H9 (cell line): ENCODE measurements around the gene WDR7. TPM values are rescaled to one million over a fixed set of nuclear protein-coding genes. Genes with fewer than 3 reads are reported as not detected.

Source experiments
- DNase-seq: peaks from one replicate; pipeline ENCODE4 v3.0.0-alpha.2; 2017
- H2AFZ ChIP-seq: one replicate; pipeline ENCODE4 v1.6.1; 2013; ENCODE audit warnings: mild to moderate bottlenecking, low read length, control low read depth, moderate library complexity
- H2AK5ac ChIP-seq: 2 replicates; pipeline ENCODE4 v1.6.1; 2013; ENCODE audit warnings: low read length, control low read depth, mixed read lengths; ENCODE audit not compliant: insufficient read length
- H2BK120ac ChIP-seq: one replicate; pipeline ENCODE4 v1.6.1; 2013; ENCODE audit warnings: low read depth, mild to moderate bottlenecking, low read length, control low read depth, inconsistent platforms; ENCODE audit not compliant: poor library complexity, severe bottlenecking
- H2BK12ac ChIP-seq: 2 replicates; pipeline ENCODE4 v1.6.1; 2013; ENCODE audit warnings: low read length, control low read depth, mixed read lengths, low read depth; ENCODE audit not compliant: insufficient read length
- H2BK15ac ChIP-seq: 2 replicates; pipeline ENCODE4 v1.6.1; 2013; ENCODE audit warnings: low read depth, low read length, control low read depth
- H2BK20ac ChIP-seq: one replicate; pipeline ENCODE4 v1.6.1; 2013; ENCODE audit warnings: low read depth, mild to moderate bottlenecking, low read length, control low read depth, inconsistent platforms; ENCODE audit not compliant: poor library complexity, severe bottlenecking
- H2BK5ac ChIP-seq: 2 replicates; pipeline ENCODE4 v1.6.1; 2013; ENCODE audit warnings: low read length, control low read depth, mixed read lengths; ENCODE audit not compliant: insufficient read length
- H3K14ac ChIP-seq: 2 replicates; pipeline ENCODE4 v1.6.1; 2013; ENCODE audit warnings: low read length, control low read depth; ENCODE audit not compliant: insufficient read depth
- H3K18ac ChIP-seq: 2 replicates; pipeline ENCODE4 v1.6.1; 2013; ENCODE audit warnings: low read depth, mild to moderate bottlenecking, mixed read lengths, low read length, control low read depth; ENCODE audit not compliant: insufficient read length
- H3K23ac ChIP-seq: 2 replicates; pipeline ENCODE4 v1.6.1; 2013; ENCODE audit warnings: low read length, control low read depth, mixed read lengths, low read depth; ENCODE audit not compliant: insufficient read length
- H3K23me2 ChIP-seq: 2 replicates; pipeline ENCODE4 v1.6.1; 2013; ENCODE audit warnings: low read depth, mild to moderate bottlenecking, mixed read lengths, low read length, control low read depth; ENCODE audit not compliant: insufficient read length, poor library complexity, severe bottlenecking
- H3K27ac ChIP-seq: 2 replicates; pipeline ENCODE4 v1.5.1; 2013; ENCODE audit warnings: low read length, control low read depth, mixed read lengths, low read depth; ENCODE audit not compliant: insufficient read length
- H3K27me3 ChIP-seq: 2 replicates; pipeline ENCODE4 v1.6.1; 2013; ENCODE audit warnings: low read length, control low read depth, inconsistent platforms; ENCODE audit not compliant: insufficient read depth
- H3K4ac ChIP-seq: 2 replicates; pipeline ENCODE4 v1.6.1; 2013; ENCODE audit warnings: low read depth, mild to moderate bottlenecking, control low read depth, inconsistent platforms, low read length, moderate library complexity
- H3K4me1 ChIP-seq: 2 replicates; pipeline ENCODE4 v1.6.1; 2013; ENCODE audit warnings: low read length, control low read depth, inconsistent platforms; ENCODE audit not compliant: insufficient read depth
- H3K4me2 ChIP-seq: 2 replicates; pipeline ENCODE4 v1.6.1; 2013; ENCODE audit warnings: low read length, control low read depth, mixed read lengths; ENCODE audit not compliant: insufficient read length, insufficient read depth
- H3K56ac ChIP-seq: 2 replicates; pipeline ENCODE4 v1.6.1; 2013; ENCODE audit warnings: low read depth, mild to moderate bottlenecking, mixed read lengths, low read length, control low read depth; ENCODE audit not compliant: insufficient read length
- H3K79me1 ChIP-seq: 2 replicates; pipeline ENCODE4 v1.6.1; 2013; ENCODE audit warnings: low read depth, mild to moderate bottlenecking, moderate library complexity, low read length, control low read depth, inconsistent platforms; ENCODE audit not compliant: insufficient read depth, poor library complexity, severe bottlenecking
- H3K79me2 ChIP-seq: 2 replicates; pipeline ENCODE4 v1.6.1; 2013; ENCODE audit warnings: low read length, control low read depth, inconsistent platforms; ENCODE audit not compliant: insufficient read depth
- H3K9ac ChIP-seq: 2 replicates; pipeline ENCODE4 v1.6.1; 2013; ENCODE audit warnings: low read length, control low read depth, mixed read lengths; ENCODE audit not compliant: insufficient read length; ENCODE audit errors: extremely low read depth
- H3K9me3 ChIP-seq: one replicate; pipeline ENCODE4 v1.6.1; 2013; ENCODE audit warnings: low read depth, low read length, inconsistent platforms; ENCODE audit not compliant: control insufficient read depth
- H3T11ph ChIP-seq: one replicate; pipeline ENCODE4 v1.6.1; 2013; ENCODE audit warnings: mild to moderate bottlenecking, low read length, control low read depth, inconsistent platforms
- H4K20me1 ChIP-seq: one replicate; pipeline ENCODE4 v1.6.1; 2013; ENCODE audit not compliant: control insufficient read depth, insufficient read length, insufficient read depth
- H4K5ac ChIP-seq: 2 replicates; pipeline ENCODE4 v1.6.1; 2013; ENCODE audit warnings: low read depth, mild to moderate bottlenecking, mixed read lengths, low read length, control low read depth; ENCODE audit not compliant: insufficient read length
- H4K8ac ChIP-seq: replicated peaks from 2 replicates; pipeline ENCODE4 v1.6.1; 2013; ENCODE audit warnings: low read length, control low read depth, mixed read lengths, low read depth; ENCODE audit not compliant: insufficient read length
- H4K91ac ChIP-seq: 2 replicates; pipeline ENCODE4 v1.6.1; 2013; ENCODE audit warnings: low read depth, mild to moderate bottlenecking, moderate library complexity, mixed read lengths, low read length, control low read depth; ENCODE audit not compliant: insufficient read length
- H3K27ac Mint-ChIP-seq, 3 experiments: 2 replicates in 2 of 3; 3 replicates in 1 of 3; pipeline ENCODE4 v1.8.0; 2020 to 2021; ENCODE audit warnings: mixed read lengths in 3 of 3, mild to moderate bottlenecking in 1 of 3, moderate library complexity in 1 of 3
- H3K27me3 Mint-ChIP-seq: 2 replicates; pipeline ENCODE4 v1.8.0; 2021; ENCODE audit warnings: low read depth, mild to moderate bottlenecking, moderate library complexity, mixed read lengths
- H3K36me3 Mint-ChIP-seq, 3 experiments: 2 replicates in 2 of 3; 3 replicates in 1 of 3; pipeline ENCODE4 v1.8.0; 2020 to 2021; ENCODE audit warnings: low read depth in 3 of 3, mixed read lengths in 3 of 3; ENCODE audit not compliant: insufficient read depth in 1 of 3
- H3K4me1 Mint-ChIP-seq, 2 experiments: 2 replicates each; pipeline ENCODE4 v1.8.0; 2020; ENCODE audit warnings: mixed read lengths in 2 of 2
- H3K4me3 Mint-ChIP-seq, 2 experiments: 2 replicates in 1 of 2; 3 replicates in 1 of 2; pipeline ENCODE4 v1.8.0; 2020 to 2021; ENCODE audit warnings: mild to moderate bottlenecking in 2 of 2, mixed read lengths in 2 of 2, moderate library complexity in 1 of 2
- H3K9me3 Mint-ChIP-seq, 2 experiments: 2 replicates in 1 of 2; 3 replicates in 1 of 2; pipeline ENCODE4 v1.8.0; 2020; ENCODE audit warnings: mild to moderate bottlenecking in 2 of 2, mixed read lengths in 2 of 2, moderate library complexity in 1 of 2
- CTCF ChIP-seq: fragments of 200-600 bp; sonication (generic); conservative IDR thresholded peaks from 3 replicates; pipeline ENCODE4 v1.8.0; 2021; ENCODE audit warnings: antibody characterized with exemption, mild to moderate bottlenecking
- WGBS: extraction: QIAGEN DNeasy Blood & Tissue Kit; methylation state at CpG from one replicate; pipeline ENCODE4 v1.1.7; 2013; ENCODE audit warnings: missing lambda C conversion rate, low lambda C conversion rate, mixed read lengths; ENCODE audit not compliant: insufficient read length; ENCODE audit errors: extremely low coverage; 5-methylcytosine and 5-hydroxymethylcytosine counted together
- total RNA-seq: library from RNA; stranded (reverse); gene quantifications from 2 replicates; pipeline ENCODE4 v1.2.1, GENCODE V29; 2021

Gene WDR7
- total RNA-seq, 1 experiment from 2014 or later, result 14.8 TPM

- Histone ChIP-seq H3K27me3 (0 out of 2 replicates have a peak, but pooled peaks cover 3% of the 10 kb centered on the region), H2BK12ac (no peak overlapping the region), H3K23me2 (no peaks in the 10 kb centered on the region), H3K23ac (no peak overlapping the region), H2AFZ (no peak overlapping the region), H2BK20ac (no peak overlapping the region), H3K79me1 (no peaks in the 10 kb centered on the region), H2BK15ac (no peak overlapping the region), H3K18ac (no peak overlapping the region), H2BK120ac (no peak overlapping the region), H3K27ac (no peak overlapping the region), H3K4me2 (no peak overlapping the region), H2AK5ac (no peak overlapping the region), H3K79me2 (no peaks in the 10 kb centered on the region), H2BK5ac (no peak overlapping the region), H3T11ph (no peak overlapping the region), H3K9me3 (no peaks in the 10 kb centered on the region), H4K8ac (no peak overlapping the region), H3K4me1 (peaks cover 10% of the 10 kb centered on the region; the same call in 1 of the 2 replicates), H3K4ac (no peak overlapping the region), H3K14ac (no peak overlapping the region), H4K20me1 (peaks cover 3% of the 10 kb centered on the region), H4K91ac (no peak overlapping the region), H3K9ac (no peak overlapping the region), H4K5ac (no peak overlapping the region), H3K56ac (no peak overlapping the region)
- no peak for TF ChIP-seq CTCF
- H3K4me3 Mint-ChIP-seq, result no peak overlapping the region
- no peak for DNase-seq
- H3K27ac Mint-ChIP-seq, result no peak overlapping the region; a peak in 1 of 7 replicates
- no peaks in the 10 kb centered on the region; the same call in 1 of the 2 replicates for H3K27me3 Mint-ChIP-seq
- no CpG with 5 or more reads among the region's 3 CpGs for WGBS
- H3K9me3 Mint-ChIP-seq, result peaks cover 0 to 6% of the 10 kb centered on the region in 2 experiments; a peak in 3 of 5 replicates
- H3K4me1 Mint-ChIP-seq, result peaks cover 33 to 37% of the 10 kb centered on the region in 2 experiments
- H3K36me3 Mint-ChIP-seq, result peaks cover 0 to 5% (median 2%) of the 10 kb centered on the region in 3 experiments; a peak in 2 of 7 replicates
These were observed 429.3 kb downstream of the WDR7 start for GRCh38 chr18:57080479-57080878.
